GM19324 (cell line): ENCODE measurements around the gene FLT3.
"Not testable (repeated sequence)": the region's sequence is repeated elsewhere in the genome, so short reads cannot be mapped to it uniquely, and the experiment has no call there.

ENCODE experiments used
- ATAC-seq: cut with Tn5 transposase; IDR thresholded peaks from one replicate; pipeline ENCODE4 v1.9.1; 2021; ENCODE audit warnings: mild to moderate bottlenecking, moderate library complexity; ENCODE audit not compliant: unreplicated experiment, low FRiP score

FLT3 gene

GRCh38 chr13:28101886-28102285, 1.5 kb upstream of the FLT3 start:
- not testable (repeated sequence) for ATAC-seq

- no peak for ATAC-seq
These were observed 803 bp downstream of the FLT3 start for GRCh38 chr13:28099396-28100149.

- ATAC-seq, result no peak
These were observed 2.9 kb downstream of the FLT3 start for GRCh38 chr13:28097503-28097902.

GRCh38 chr13:28094306-28094705, 6.1 kb downstream of the FLT3 start:
- no peak for ATAC-seq

GRCh38 chr13:28093881-28094280, 6.5 kb downstream of the FLT3 start:
- no peak for ATAC-seq

- ATAC-seq, result no peak
These were observed 7.9 kb downstream of the FLT3 start for GRCh38 chr13:28092431-28092830.

- ATAC-seq, result no peak
These were observed 11.3 kb downstream of the FLT3 start for GRCh38 chr13:28089065-28089464.

GRCh38 chr13:28077820-28078219, 22.6 kb downstream of the FLT3 start:
- not testable (repeated sequence) for ATAC-seq

- no peak for ATAC-seq
These were observed 23.1 kb downstream of the FLT3 start for GRCh38 chr13:28077231-28077630.

GRCh38 chr13:28071424-28071823, 29.0 kb downstream of the FLT3 start:
- no peak for ATAC-seq

GRCh38 chr13:28067491-28067890, 32.9 kb downstream of the FLT3 start:
- ATAC-seq, result no peak

- ATAC-seq, result no peak
These were observed 41.3 kb downstream of the FLT3 start for GRCh38 chr13:28058866-28059613.

GRCh38 chr13:28056970-28057712, 43.2 kb downstream of the FLT3 start:
- ATAC-seq, result peak; percentile 64

- ATAC-seq, result no peak
These were observed 44.0 kb downstream of the FLT3 start for GRCh38 chr13:28056426-28056825.

GRCh38 chr13:28055357-28055756, 45.0 kb downstream of the FLT3 start:
- no peak for ATAC-seq

- no peak for ATAC-seq
These were observed 47.4 kb downstream of the FLT3 start for GRCh38 chr13:28052945-28053344.

GRCh38 chr13:28049880-28050875, 50.2 kb downstream of the FLT3 start:
- no peak for ATAC-seq

- ATAC-seq, result no peak
These were observed 51.2 kb downstream of the FLT3 start for GRCh38 chr13:28049215-28049614.

- ATAC-seq, result no peak
These were observed 51.6 kb downstream of the FLT3 start for GRCh38 chr13:28048768-28049167.

- peak; percentile 87 for ATAC-seq
These were observed 52.5 kb downstream of the FLT3 start for GRCh38 chr13:28047757-28048388.
